HG03432 (cell line): ENCODE data around the gene CNOT1.
"Not testable (repeated sequence)": the region's sequence is repeated elsewhere in the genome, so short reads cannot be mapped to it uniquely, and the experiment has no call there.

Experiments
- ATAC-seq: cut with Tn5 transposase; IDR thresholded peaks from one replicate; pipeline ENCODE4 v1.9.1; 2021; ENCODE audit warnings: mild to moderate bottlenecking, moderate library complexity; ENCODE audit not compliant: unreplicated experiment

The CNOT1 gene

GRCh38 chr16:58638148-58639036 is 8.8 kb upstream of the CNOT1 start:
- ATAC-seq = no peak

GRCh38 chr16:58637021-58637420 is 7.4 kb upstream of the CNOT1 start:
- ATAC-seq = not testable (repeated sequence)

- no peak for ATAC-seq
These were observed 6.8 kb upstream of the CNOT1 start for GRCh38 chr16:58636466-58636865.

- no peak for ATAC-seq
These were observed 5.9 kb upstream of the CNOT1 start for GRCh38 chr16:58635502-58635901.

GRCh38 chr16:58634265-58634802 is 4.7 kb upstream of the CNOT1 start:
- ATAC-seq = no peak

- peak; percentile 1 for ATAC-seq
These were observed 537 bp downstream of the CNOT1 start for GRCh38 chr16:58628845-58629732.

- ATAC-seq = no peak
These were observed 5.4 kb downstream of the CNOT1 start for GRCh38 chr16:58624209-58624608.

- no peak for ATAC-seq
These were observed 9.2 kb downstream of the CNOT1 start for GRCh38 chr16:58620396-58620795.

- ATAC-seq = no peak
These were observed 14.3 kb downstream of the CNOT1 start for GRCh38 chr16:58615280-58615679.

GRCh38 chr16:58614860-58615259 is 14.8 kb downstream of the CNOT1 start:
- ATAC-seq = no peak

- ATAC-seq = no peak
These were observed 15.4 kb downstream of the CNOT1 start for GRCh38 chr16:58614212-58614611.

- not testable (repeated sequence) for ATAC-seq
These were observed 16.7 kb downstream of the CNOT1 start for GRCh38 chr16:58612965-58613364.

GRCh38 chr16:58608601-58609136 is 21.0 kb downstream of the CNOT1 start:
- no peak for ATAC-seq

GRCh38 chr16:58605562-58605961 is 24.1 kb downstream of the CNOT1 start:
- no peak for ATAC-seq

GRCh38 chr16:58591083-58591482 is 38.5 kb downstream of the CNOT1 start:
- no peak for ATAC-seq

GRCh38 chr16:58589326-58589905 is 40.2 kb downstream of the CNOT1 start:
- no peak for ATAC-seq

GRCh38 chr16:58588406-58588805 is 41.2 kb downstream of the CNOT1 start:
- no peak for ATAC-seq

GRCh38 chr16:58586340-58587030 is 43.1 kb downstream of the CNOT1 start:
- ATAC-seq = no peak

- ATAC-seq = no peak
These were observed 44.7 kb downstream of the CNOT1 start for GRCh38 chr16:58584831-58585505.
